Measurements from ENCODE around the gene NTN1. TPM values are rescaled to one million over a fixed set of nuclear protein-coding genes. Genes with fewer than 3 reads are reported as not detected.
"Not testable (repeated sequence)": the region's sequence is repeated elsewhere in the genome, so short reads cannot be mapped to it uniquely, and the experiment has no call there.

The NTN1 gene
- total RNA-seq, 1 donor = under 0.01 TPM

- DNase-seq (ENCODE audit: low read depth) = no peak
- no peak for TF ChIP-seq CTCF (IDR thresholded peaks at IDR 0.05; ENCODE audit: insufficient read depth, low read depth, low read length)
- no peak overlapping the region for H3K4me3 ChIP-seq (ENCODE audit: low read depth, low read length)
Observed at GRCh38 chr17:9094193-9094592, 72.9 kb downstream of the NTN1 start.

- DNase-seq (ENCODE audit: low read depth) = no peak
- H3K4me3 ChIP-seq (ENCODE audit: low read depth, low read length) = no peak overlapping the region
- no peak for TF ChIP-seq CTCF (IDR thresholded peaks at IDR 0.05; ENCODE audit: insufficient read depth, low read depth, low read length)
Observed at GRCh38 chr17:9095390-9095789, 74.1 kb downstream of the NTN1 start.

- H3K4me3 ChIP-seq (ENCODE audit: low read depth, low read length) = no peak overlapping the region
- TF ChIP-seq CTCF (IDR thresholded peaks at IDR 0.05; ENCODE audit: insufficient read depth, low read depth, low read length) = no peak
- no peak for DNase-seq (ENCODE audit: low read depth)
Observed at GRCh38 chr17:9098242-9098825, 77.0 kb downstream of the NTN1 start.

GRCh38 chr17:9101356-9101755 is 80.0 kb downstream of the NTN1 start:
- no peak for TF ChIP-seq CTCF (IDR thresholded peaks at IDR 0.05; ENCODE audit: insufficient read depth, low read depth, low read length)
- no peak overlapping the region for H3K4me3 ChIP-seq (ENCODE audit: low read depth, low read length)
- DNase-seq (ENCODE audit: low read depth) = no peak

GRCh38 chr17:9103193-9103592 is 81.9 kb downstream of the NTN1 start:
- not testable (repeated sequence) for DNase-seq (ENCODE audit: low read depth)

GRCh38 chr17:9104370-9105041 is 83.2 kb downstream of the NTN1 start:
- H3K4me3 ChIP-seq (ENCODE audit: low read depth, low read length) = no peak overlapping the region
- no peak for TF ChIP-seq CTCF (IDR thresholded peaks at IDR 0.05; ENCODE audit: insufficient read depth, low read depth, low read length)

More at GRCh38 chr17:9103193-9103592, 81.9 kb downstream of the NTN1 start:
- H3K4me3 ChIP-seq (ENCODE audit: low read depth, low read length) = not testable (repeated sequence)

GRCh38 chr17:9105068-9105868 is 84.0 kb downstream of the NTN1 start:
- no peak for TF ChIP-seq CTCF (IDR thresholded peaks at IDR 0.05; ENCODE audit: insufficient read depth, low read depth, low read length)
- no peak overlapping the region for H3K4me3 ChIP-seq (ENCODE audit: low read depth, low read length)
- DNase-seq (ENCODE audit: low read depth) = no peak

More at GRCh38 chr17:9104370-9105041, 83.2 kb downstream of the NTN1 start:
- DNase-seq (ENCODE audit: low read depth) = no peak

GRCh38 chr17:9106278-9106677 is 85.0 kb downstream of the NTN1 start:
- DNase-seq (ENCODE audit: low read depth); H3K4me3 ChIP-seq (ENCODE audit: low read depth, low read length): not testable (repeated sequence)
